Panc1 (cell line): ENCODE data around the gene PRMT9. TPM values are rescaled to one million over a fixed set of nuclear protein-coding genes. Genes with fewer than 3 reads are reported as not detected.

Experiments used
- ATAC-seq: fragments of 200-7000 bp; cut with Tn5 transposase; 2 replicates; pipeline ENCODE4 v1.9.1; 2020; ENCODE audit warnings: mild to moderate bottlenecking, moderate library complexity
- BruUV-seq: library from RNA; stranded (reverse); fragments of 400-500 nt; replicated peaks from 2 replicates; lab custom pipeline; 2021; lab: Mats Ljungman, UMichigan
- CTCF ChIA-PET: fragments of 300-600 bp; sonication (Branson Sonifier 250); formaldehyde crosslinking; loops from one replicate; lab custom pipeline; 2022; ENCODE audit warnings: antibody characterized with exemption; lab: Charles Lee
- POLR2A ChIA-PET: fragments of 300-600 bp; sonication (Branson Sonifier 250); formaldehyde crosslinking; loops from one replicate; lab custom pipeline; 2022; ENCODE audit warnings: antibody characterized with exemption; lab: Charles Lee
- DNase-seq: peaks from one replicate; pipeline ENCODE4 v3.0.0-alpha.2; 2010; ENCODE audit warnings: low read depth, low spot score
- H3K27ac ChIP-seq: 2 replicates; pipeline ENCODE4 v1.5.1; 2011; ENCODE audit warnings: mild to moderate bottlenecking, low read length, inconsistent platforms
- H3K27me3 ChIP-seq: fragments of 200-500 bp; sonication (Bioruptor generic); 2 replicates; pipeline ENCODE4 v1.6.0; 2014; ENCODE audit warnings: low read length, inconsistent platforms; ENCODE audit not compliant: control insufficient read depth, insufficient read depth
- H3K36me3 ChIP-seq: fragments of 200-500 bp; sonication (Bioruptor generic); 2 replicates; pipeline ENCODE4 v1.5.1; 2014; ENCODE audit warnings: inconsistent platforms, mild to moderate bottlenecking, low read length, moderate library complexity; ENCODE audit not compliant: control insufficient read depth, insufficient read depth
- H3K4me1 ChIP-seq: 2 replicates; pipeline ENCODE4 v1.5.1; 2011; ENCODE audit warnings: inconsistent platforms, mild to moderate bottlenecking, low read length, moderate library complexity; ENCODE audit not compliant: control insufficient read depth, insufficient read depth
- H3K4me3 ChIP-seq, 2 experiments: 2 replicates each; pipeline ENCODE4 v1.5.1; 2011 to 2012; ENCODE audit warnings: low read depth in 2 of 2, low read length in 2 of 2, mild to moderate bottlenecking in 2 of 2, inconsistent platforms in 1 of 2, moderate library complexity in 1 of 2
- H3K9me3 ChIP-seq: fragments of 200-500 bp; sonication (Bioruptor generic); 2 replicates; pipeline ENCODE4 v1.5.1; 2014; ENCODE audit warnings: low read depth, mild to moderate bottlenecking, inconsistent platforms, low read length, moderate library complexity; ENCODE audit not compliant: control insufficient read depth, insufficient read depth
- POLR2AphosphoS5 ChIP-seq: IDR thresholded peaks from 2 replicates; pipeline ENCODE4 v1.6.1; 2012; ENCODE audit warnings: mild to moderate bottlenecking, low read depth, low read length, moderate library complexity
- SIN3A ChIP-seq: IDR thresholded peaks from 2 replicates; pipeline ENCODE4 v1.6.1; 2012; ENCODE audit warnings: low read depth, mild to moderate bottlenecking, low read length, moderate library complexity, borderline replicate concordance; ENCODE audit not compliant: insufficient read depth
- TCF7L2 ChIP-seq: IDR thresholded peaks from 2 replicates; pipeline ENCODE4 v1.6.1; 2011; ENCODE audit warnings: mild to moderate bottlenecking, low read depth, low read length, inconsistent platforms
- in situ Hi-C: cut with HindIII; loops from 2 replicates; pipeline ENCODE4 v1.10.0; 2016; ENCODE audit warnings: low sequenced_read_pairs, low pct_unique_long_range_greater_than_20kb
- intact Hi-C: fragments of 100-400 bp; cut with micrococcal nuclease; formaldehyde crosslinking; loops from one replicate; pipeline ENCODE4 v1.10.0; 2022; ENCODE audit not compliant: unreplicated experiment
- total RNA-seq: library from RNA; stranded (reverse); gene quantifications from one replicate; pipeline ENCODE4 v1.2.1, GENCODE V29; 2021; ENCODE audit not compliant: unreplicated experiment
- TF ChIP-seq, protein P1 (sequence below), 2 experiments: IDR thresholded peaks; 2 replicates each; pipeline ENCODE4 v1.6.1; 2011 to 2012; ENCODE audit warnings: low read depth in 2 of 2, control low read depth in 1 of 2, low read length in 1 of 2, mild to moderate bottlenecking in 1 of 2, moderate library complexity in 1 of 2; ENCODE audit not compliant: insufficient read depth in 1 of 2
- TF ChIP-seq, protein P2 (sequence below): fragments of 450-650 bp; IDR thresholded peaks from 2 replicates; pipeline ENCODE4 v1.5.1; 2017; ENCODE audit warnings: mild to moderate bottlenecking

PRMT9 gene
- total RNA-seq, 1 experiment from 2014 or later: 4.4 TPM

DNA sequence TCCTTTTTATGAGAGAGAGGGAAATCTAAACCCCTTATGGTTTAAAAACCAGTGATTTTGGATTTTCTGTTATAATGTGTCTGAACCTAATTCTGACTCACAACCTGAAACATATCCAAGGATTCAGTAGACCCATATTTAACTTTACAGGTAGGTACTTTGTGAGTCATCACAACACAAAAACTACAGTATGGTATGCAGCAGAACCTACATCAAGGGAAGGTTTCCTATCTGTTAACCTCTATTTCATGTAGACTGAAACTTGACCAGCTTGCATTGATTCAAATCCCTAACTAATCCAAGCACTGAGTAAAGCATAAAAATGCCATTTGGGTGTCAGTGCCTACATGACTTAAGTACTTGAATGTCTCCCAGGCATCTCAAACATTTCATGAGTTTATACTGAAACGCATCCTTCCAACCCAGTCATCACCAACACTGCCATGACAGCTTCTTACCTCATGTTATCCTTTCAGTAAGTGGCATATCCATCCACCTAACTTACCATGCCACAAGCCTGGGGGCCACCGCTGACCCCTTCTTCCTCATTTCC is 43.6 kb upstream of the PRMT9 start:
- POLR2A ChIA-PET: no interaction called here
- no peak overlapping the region for H3K27ac ChIP-seq
- in situ Hi-C loops (no loop called here), intact Hi-C loops (loop anchor here (1.0 kb wide), 1 partner anchor 17 kb away; no protein-coding TSS in a partner anchor)
- no peaks in the 10 kb centered on the region for H3K36me3 ChIP-seq
- CTCF ChIA-PET: no interaction called here
- no peak for DNase-seq
- no peak for TF ChIP-seq TCF7L2
- TF ChIP-seq SIN3A: no peak
- TF ChIP-seq, protein P1, sequence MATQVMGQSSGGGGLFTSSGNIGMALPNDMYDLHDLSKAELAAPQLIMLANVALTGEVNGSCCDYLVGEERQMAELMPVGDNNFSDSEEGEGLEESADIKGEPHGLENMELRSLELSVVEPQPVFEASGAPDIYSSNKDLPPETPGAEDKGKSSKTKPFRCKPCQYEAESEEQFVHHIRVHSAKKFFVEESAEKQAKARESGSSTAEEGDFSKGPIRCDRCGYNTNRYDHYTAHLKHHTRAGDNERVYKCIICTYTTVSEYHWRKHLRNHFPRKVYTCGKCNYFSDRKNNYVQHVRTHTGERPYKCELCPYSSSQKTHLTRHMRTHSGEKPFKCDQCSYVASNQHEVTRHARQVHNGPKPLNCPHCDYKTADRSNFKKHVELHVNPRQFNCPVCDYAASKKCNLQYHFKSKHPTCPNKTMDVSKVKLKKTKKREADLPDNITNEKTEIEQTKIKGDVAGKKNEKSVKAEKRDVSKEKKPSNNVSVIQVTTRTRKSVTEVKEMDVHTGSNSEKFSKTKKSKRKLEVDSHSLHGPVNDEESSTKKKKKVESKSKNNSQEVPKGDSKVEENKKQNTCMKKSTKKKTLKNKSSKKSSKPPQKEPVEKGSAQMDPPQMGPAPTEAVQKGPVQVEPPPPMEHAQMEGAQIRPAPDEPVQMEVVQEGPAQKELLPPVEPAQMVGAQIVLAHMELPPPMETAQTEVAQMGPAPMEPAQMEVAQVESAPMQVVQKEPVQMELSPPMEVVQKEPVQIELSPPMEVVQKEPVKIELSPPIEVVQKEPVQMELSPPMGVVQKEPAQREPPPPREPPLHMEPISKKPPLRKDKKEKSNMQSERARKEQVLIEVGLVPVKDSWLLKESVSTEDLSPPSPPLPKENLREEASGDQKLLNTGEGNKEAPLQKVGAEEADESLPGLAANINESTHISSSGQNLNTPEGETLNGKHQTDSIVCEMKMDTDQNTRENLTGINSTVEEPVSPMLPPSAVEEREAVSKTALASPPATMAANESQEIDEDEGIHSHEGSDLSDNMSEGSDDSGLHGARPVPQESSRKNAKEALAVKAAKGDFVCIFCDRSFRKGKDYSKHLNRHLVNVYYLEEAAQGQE (IDR thresholded peaks at IDR 0.05; ENCODE audit: insufficient read depth in 1 of 2, low read depth in 2 of 2, low read length in 1 of 2): no peak
- TF ChIP-seq, protein P2, sequence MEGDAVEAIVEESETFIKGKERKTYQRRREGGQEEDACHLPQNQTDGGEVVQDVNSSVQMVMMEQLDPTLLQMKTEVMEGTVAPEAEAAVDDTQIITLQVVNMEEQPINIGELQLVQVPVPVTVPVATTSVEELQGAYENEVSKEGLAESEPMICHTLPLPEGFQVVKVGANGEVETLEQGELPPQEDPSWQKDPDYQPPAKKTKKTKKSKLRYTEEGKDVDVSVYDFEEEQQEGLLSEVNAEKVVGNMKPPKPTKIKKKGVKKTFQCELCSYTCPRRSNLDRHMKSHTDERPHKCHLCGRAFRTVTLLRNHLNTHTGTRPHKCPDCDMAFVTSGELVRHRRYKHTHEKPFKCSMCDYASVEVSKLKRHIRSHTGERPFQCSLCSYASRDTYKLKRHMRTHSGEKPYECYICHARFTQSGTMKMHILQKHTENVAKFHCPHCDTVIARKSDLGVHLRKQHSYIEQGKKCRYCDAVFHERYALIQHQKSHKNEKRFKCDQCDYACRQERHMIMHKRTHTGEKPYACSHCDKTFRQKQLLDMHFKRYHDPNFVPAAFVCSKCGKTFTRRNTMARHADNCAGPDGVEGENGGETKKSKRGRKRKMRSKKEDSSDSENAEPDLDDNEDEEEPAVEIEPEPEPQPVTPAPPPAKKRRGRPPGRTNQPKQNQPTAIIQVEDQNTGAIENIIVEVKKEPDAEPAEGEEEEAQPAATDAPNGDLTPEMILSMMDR: no peak
- no peak for TF ChIP-seq POLR2AphosphoS5
- no peak for ATAC-seq
- no peaks in the 10 kb centered on the region for H3K27me3 ChIP-seq
- BruUV-seq: no TSS peak
- no peaks in the 10 kb centered on the region for H3K4me1 ChIP-seq
- no peak overlapping the region for H3K4me3 ChIP-seq
- H3K9me3 ChIP-seq: no peaks in the 10 kb centered on the region

DNA sequence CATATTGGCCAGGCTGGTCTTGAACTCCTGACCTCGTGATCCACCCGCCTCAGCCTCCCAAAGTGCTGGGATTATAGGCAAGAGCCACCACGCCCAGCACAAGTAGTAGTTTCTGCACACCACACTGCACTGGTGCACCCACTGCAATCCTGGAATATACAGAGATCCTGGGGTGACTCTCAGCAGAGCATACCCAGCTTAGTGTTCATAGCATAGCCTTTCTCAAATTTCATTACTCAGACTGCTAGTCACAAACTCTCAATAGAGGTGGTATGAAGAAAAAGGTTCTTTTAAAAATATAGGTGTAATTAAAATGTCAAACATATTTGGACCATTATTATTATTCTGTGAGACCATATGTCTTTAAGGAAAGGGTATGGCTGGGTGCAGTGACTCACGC is 41.7 kb upstream of the PRMT9 start:
- POLR2A ChIA-PET: no interaction called here
- BruUV-seq: no TSS peak
- ATAC-seq (no peak), DNase-seq (no peak)
- Histone ChIP-seq H3K9me3 (no peaks in the 10 kb centered on the region), H3K4me1 (no peaks in the 10 kb centered on the region), H3K36me3 (no peaks in the 10 kb centered on the region), H3K27ac (no peak overlapping the region), H3K4me3 (no peak overlapping the region), H3K27me3 (no peaks in the 10 kb centered on the region)
- in situ Hi-C loops: no loop called here
- intact Hi-C loops: no loop called here
- CTCF ChIA-PET: no interaction called here
- TF ChIP-seq TCF7L2: no peak
- no peak for TF ChIP-seq POLR2AphosphoS5
- no peak for TF ChIP-seq SIN3A
- TF ChIP-seq, protein P1 (IDR thresholded peaks at IDR 0.05; ENCODE audit: insufficient read depth in 1 of 2, low read depth in 2 of 2, low read length in 1 of 2): no peak
- TF ChIP-seq, protein P2: no peak
